Measurements from ENCODE around the gene DAZAP1.
"Not testable (repeated sequence)": the region's sequence is repeated elsewhere in the genome, so short reads cannot be mapped to it uniquely, and the experiment has no call there.

DAZAP1 gene

DNA sequence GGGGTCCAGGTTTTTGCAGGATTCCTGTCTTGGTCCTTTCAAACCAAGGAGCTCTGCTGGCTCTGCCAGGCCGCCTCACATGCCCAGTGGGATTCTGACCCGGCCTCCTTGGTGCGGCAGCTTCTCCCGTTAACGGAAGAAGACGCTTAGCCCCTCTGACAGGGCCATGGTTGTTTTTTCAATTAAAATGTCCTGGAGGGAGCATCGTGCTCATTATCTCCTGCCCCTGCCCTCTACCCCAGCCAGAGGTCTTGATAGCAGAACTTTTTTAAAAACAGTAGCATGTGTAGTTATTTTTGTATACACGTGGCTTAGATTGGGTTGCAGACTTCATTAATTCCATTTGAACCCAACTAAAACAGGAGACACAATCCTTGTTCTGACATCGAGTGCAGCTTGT, 19.4 kb downstream of the DAZAP1 start:
- DNase-seq = no peak

DNA sequence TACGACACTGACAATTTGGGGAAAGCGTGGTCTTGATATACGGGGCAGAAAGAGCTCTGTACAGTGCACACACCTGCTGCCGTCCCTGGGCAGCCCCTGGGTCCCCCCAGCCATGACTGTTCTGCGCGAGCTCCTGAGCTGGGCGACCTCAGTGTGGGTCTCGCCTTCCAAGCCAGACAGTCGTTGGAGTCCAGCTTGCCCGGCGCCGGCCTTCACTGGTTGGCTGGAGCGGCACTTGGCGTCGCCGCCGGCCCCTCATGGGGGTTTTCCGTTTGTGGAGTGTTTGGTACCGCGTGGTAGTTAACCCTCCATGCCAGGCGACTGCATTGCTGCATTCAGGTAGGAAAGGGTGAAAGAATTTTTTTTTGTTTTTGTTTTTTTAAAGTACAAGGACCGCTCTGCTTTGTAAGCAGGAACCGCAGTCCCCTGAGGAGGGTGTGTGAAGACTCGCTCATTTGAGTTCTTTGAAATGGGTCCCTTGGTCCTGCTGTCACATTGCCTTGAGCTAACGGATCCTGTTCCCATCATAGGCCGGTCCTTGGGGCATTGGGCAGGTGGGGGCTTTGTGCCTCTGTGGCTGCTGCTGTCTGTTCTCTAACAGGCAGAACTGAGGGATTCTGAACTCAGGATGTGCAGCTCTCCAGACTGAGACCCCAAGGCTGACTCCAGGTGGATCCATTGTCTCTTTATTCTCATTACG, 20.0 kb downstream of the DAZAP1 start:
- DNase-seq = no peak

DNA sequence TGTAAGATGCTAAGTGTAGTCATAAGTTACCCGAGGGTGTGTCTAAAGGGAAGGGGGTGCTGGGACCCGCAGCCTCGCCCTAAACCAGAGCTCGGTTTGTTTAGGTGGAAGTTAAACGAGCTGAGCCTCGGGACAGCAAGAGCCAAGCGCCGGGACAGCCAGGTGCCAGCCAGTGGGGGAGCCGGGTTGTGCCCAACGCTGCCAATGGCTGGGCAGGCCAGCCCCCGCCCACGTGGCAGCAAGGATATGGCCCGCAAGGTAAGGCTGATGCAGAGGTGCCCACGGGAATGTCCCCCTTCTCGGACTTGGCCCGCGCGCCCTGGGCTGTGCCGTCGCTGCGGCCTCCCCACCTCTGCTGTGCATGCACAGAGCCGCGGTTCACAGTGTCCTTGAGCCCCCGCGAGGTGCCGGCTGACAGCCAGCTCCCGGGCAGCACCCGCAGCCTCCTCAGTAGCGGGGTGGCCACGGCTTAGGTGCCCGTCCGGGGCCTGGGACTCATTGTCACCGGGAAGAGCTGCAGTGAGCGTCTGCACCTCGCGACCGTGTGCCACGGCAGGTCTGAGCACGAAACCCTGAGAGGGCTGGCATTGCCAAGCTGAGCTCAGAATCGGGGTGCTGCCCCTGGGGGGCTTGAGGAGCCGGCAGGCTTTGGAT, 21.5 kb downstream of the DAZAP1 start:
- no peak for DNase-seq

DNA sequence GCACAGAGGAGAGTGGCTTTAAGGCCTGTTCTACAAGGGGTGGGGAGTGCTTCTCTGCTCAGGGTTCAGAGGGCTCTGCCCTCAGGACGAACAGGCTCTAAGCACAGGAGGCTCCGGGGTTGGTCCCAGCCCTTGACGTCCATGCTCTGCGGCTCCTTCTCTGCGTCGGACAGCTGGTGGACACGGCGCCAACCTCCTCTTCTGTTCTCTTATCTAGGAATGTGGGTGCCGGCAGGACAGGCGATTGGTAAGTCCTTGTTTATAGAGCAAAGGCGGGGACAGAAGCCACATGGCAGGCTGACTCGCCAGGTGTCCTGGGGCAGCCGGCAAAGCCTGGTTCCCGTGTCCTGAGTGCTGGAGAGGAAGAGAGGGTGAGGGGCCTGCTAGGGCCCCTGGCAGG, 22.4 kb downstream of the DAZAP1 start:
- no peak for DNase-seq

DNA sequence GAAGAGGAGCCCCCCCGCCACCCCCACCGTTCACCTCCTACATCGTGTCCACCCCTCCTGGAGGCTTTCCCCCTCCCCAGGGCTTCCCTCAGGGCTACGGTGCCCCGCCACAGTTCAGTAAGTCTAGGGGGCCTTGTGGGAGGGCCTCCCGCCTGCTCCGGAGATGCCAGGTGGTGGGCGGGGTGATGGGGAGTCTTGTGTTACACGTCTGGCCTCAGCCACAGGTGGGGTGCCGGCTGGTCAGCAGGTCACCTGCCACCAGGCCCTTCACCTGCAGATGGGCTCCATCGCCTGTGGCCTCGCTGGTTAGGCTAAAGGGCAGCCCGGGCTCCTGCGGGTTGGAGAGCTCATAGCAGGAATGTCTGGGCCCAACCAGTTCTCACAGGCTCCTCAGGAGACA, 22.9 kb downstream of the DAZAP1 start:
- no peak for DNase-seq

DNA sequence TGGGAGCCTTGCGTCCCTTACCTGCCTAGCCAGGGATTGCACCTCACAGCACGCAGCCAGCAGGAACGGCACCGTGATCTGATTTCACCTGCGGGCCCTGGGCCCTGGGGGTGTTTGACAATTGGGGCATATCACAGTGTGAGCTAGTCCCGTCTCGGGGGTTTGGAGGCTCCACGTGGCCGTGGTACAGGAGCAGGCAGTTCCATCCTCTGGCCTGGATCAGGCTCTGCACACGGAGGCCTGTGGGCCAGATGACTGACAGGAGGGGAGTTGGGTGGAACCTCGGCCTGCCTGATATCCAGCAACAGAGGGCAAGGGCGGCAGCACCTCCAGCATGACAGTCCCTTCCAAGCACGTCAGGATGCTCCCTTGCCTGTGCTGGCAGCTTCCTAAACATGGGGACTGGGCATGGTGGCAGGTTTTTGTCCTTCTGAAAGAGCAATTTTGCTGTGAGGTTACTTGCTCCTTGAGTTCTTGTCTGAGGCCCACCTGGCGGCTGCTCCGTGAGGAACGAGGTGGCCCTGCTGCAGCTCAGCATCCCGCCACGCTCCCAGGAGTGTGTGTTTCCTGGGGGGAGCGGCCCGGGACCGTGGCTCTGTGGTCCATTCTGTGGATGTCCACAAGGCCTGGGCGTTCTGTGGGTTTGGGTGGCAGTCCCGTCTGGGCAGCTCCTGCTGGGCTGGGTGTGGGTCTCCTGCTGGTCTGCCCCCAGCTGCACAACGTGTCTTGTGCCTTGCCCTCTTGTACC, 24.5 kb downstream of the DAZAP1 start:
- DNase-seq = no peak

DNA sequence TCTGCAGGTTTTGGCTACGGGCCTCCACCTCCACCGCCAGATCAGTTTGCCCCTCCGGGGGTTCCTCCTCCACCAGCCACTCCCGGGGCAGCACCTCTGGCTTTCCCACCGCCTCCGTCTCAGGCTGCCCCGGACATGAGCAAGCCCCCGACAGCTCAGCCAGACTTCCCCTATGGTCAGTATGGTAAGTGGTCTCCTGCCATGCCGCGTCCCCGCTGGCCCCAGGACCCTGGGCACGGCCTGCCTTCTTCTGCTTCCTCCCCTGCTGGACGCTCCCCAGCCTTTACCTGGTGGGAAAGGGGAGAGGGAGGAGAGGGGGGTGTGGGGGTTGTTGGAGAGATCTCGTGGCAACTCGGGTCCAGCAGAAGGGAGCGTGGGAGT, 25.1 kb downstream of the DAZAP1 start:
- DNase-seq = no peak

DNA sequence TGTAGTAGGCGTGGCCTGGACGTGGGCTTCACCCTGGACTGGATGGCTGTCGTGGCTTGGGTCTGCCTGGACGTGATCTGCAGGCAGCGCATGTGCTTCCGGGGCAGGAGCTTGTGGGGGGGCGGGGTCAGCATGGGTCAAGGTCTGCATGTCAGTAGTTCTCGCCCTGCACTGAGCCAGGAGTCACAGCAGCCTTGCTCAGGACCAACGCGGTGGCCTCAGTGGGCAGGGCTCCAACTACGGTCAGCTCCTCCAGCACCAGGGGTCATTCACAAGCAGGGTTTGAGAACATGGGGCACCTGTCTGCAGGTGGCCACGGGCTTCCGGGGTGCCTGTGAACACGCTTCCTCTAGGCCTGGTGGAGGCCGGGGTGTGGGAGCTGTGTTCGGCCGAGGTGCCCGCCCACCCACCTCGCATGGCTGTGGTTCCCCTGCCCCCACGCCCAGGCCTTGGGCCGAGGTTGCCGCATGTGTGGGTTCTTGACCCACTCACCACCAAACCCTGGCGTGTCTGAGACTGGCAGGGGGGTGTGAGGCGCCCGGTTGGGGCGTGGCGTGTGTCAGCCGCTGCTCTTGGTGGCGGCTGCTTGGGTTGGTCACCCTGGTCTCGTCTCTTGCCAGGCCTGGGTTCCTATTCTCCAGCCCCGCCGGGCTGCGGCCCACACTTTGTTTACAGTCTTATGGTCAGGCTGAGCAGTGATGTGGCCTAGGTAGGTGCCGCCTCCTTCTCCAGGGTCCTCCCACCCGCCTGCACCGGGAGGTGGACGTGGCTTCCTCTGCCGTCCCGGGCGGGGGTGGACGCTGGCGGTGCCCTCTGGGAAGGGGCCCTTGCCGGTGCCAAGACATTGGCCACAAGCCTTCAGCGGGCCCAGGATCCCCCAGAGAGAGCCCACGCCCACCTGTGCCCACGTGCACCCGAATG, 26.0 kb downstream of the DAZAP1 start:
- no peak for DNase-seq

DNA sequence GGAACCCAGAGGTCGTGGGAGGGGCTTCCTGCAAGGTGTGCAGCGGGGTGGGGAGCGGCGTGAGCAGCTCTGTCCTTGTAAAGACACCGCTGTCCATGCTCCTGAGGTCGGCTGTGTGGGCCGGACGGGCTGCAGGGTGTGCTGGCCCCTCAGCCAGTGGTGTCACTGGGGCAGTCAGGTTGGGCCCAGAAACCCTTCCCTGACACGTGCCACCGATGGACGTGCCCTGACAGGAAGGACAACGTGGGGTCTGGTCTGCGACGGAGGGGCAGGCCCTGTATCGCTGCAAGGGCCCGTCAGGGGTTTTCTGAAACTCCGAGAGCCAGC, 26.6 kb downstream of the DAZAP1 start:
- DNase-seq = no peak

DNA sequence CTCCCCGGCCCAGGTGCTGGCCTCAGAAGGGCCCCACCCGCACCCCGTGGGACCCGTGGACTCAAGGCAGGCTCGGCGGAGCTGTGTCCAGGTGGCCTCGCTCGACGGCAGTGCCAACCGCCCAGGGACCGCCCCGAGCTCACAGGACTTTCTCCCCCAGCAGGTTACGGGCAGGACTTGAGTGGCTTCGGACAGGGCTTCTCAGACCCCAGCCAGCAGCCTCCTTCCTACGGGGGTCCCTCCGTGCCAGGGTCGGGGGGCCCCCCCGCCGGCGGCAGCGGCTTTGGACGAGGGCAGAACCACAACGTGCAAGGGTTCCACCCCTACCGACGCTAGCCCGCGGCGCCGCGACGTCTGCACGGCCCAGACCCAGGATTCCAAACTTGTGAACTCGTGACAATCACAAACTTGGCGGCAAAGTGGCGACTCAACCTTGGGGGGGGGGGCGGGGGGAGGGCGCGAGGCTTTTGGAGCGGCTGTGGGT, 27.2 kb downstream of the DAZAP1 start:
- DNase-seq = no peak

DNA sequence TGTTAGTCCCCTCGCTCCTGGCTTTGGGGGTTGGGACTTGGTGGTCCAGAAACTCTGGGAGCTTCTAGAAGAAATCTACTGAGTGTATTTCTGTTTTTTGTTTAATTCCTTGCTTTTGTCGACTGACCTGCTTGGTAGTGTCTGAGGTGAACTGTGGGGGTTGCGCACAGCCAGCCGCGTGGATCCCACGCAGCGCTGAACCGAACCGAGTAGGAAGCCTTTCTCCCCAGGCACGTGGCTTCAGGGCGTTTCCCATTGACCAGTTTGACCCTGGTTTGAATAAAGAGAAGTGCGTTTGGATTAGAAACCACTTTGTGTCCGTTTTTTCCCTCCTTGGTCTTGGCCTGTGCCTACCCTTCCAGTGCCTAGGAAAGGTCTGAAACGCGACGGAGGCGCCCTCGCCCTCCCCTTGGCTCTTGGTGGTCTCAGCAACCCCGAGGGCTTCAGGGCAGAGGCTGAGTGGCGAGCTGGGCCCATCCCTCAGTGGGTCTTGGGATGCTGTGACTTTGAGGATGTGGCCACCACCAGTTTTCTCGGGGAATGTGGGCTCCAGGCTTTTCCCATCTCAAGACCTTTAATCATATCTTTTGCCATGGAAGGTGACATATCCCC, 28.1 kb downstream of the DAZAP1 start:
- DNase-seq = no peak

DNA sequence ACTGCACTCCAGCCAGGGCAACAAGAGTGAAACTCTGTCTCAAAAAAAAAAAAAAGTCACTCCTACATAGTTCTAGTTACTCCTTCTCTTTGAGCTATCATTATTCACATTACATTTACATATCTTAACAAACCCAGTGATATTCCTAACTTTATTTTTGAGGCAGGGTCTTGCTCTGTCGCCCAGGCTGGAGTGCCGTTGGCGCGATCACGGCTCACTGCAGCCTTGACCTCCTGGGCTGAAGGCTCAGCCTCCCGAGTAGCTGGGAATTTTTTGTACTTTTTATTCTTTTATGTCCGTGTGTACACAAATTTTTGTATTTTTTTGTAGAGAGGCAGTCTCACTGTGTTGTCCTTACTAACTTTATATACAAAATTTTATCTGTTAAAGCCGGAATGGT, 30.2 kb downstream of the DAZAP1 start:
- no peak for DNase-seq

DNA sequence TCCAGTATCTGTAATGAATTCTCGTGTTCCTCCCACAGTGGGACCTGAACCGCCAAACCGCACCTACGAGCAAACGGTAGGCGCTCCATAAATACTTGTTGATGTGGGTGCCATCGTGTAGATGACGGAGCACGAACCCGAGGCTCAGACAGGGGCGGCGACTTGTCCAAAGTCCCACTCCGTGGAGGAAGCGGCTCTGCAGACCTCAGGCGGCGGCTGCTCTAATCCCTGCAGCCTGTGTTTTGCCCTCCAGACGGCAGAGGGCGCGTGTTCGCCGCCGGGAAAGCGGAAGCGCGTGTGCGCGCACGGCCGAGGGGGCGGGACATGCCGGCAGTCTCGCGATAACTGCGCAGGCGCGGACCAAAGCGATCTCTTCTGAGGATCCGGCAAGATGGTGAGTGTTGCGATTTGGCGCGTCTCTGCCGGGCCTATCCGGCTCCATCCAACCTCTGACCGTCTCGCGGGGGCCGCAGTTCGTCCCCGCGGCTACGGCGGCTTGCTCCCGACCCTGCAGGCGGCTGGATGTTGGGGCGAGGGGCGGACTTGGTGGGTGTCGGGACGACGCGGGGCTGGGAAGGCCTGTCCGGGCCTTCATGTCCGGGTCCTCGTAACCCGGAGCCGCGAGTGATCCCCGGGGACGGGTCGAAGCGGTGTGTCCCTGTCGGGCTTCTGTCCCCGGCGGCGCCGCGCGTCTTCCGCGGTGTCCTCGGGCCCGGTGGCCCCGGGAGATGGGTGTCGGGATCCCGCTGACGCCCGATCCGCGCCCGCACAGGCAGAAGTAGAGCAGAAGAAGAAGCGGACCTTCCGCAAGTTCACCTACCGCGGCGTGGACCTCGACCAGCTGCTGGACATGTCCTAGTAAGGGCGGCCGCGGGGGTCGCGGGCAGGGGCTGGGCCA, 30.9 kb downstream of the DAZAP1 start, which contains the start of gene RPS15:
Gene RPS15, plus strand, starts transcription at position 362 of the 898 bp plus-strand sequence. Its CDS starts 30 bp downstream, at position 392.
- DNase-seq = peak in 1 of 2 experiments; percentile 72

DNA sequence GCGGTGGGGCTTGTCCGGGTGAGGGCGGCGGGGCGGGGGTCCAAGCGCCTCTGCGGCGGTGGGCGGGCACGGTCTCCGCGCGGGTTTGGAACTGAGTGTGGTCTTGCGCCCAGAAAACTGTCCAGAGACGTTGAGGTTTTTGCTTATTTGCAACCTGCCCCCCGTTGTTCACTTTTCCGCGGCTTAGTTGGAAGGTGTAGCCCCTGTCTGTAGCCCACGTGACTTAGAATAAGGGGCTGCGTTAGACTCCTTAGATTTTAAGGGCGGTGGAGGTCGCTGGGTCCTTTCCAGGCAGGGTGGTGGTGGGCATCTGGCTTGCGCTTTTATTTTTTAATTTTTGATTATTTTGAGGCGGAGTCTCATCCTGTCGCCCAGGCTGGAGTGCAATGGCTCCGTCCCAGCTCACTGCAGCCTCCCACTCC, 31.6 kb downstream of the DAZAP1 start:
- no peak for DNase-seq

DNA sequence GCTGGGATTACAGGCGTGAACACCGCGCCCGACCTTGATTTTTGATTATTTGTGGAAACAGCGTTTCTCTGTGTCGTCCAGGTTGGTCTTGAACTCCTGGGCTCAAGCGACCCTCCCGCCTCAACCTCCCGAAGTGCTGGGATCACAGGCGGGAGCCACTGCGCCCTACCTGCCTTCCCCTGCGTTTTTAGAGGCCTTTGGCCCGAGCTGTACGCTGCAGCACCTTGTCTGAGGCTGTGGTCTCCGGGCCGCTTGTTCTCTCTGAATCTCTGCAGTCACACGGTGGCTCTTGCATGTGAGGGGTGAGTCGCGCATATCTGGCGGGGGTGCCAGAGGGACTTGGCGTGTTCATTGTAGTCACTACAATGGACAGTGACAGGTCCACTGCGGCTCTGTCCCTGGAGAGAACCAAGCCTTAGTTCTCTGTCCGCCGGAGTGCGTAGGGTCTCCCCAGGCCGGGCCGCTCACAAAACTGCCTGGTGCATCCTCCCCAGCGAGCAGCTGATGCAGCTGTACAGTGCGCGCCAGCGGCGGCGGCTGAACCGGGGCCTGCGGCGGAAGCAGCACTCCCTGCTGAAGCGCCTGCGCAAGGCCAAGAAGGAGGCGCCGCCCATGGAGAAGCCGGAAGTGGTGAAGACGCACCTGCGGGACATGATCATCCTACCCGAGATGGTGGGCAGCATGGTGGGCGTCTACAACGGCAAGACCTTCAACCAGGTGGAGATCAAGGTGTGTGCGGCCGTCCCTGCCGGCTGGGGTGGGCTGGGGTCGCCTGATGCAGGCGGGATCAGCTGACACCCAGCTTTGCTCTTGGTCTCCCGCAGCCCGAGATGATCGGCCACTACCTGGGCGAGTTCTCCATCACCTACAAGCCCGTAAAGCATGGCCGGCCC, 32.4 kb downstream of the DAZAP1 start:
- DNase-seq = not testable (repeated sequence)

DNA sequence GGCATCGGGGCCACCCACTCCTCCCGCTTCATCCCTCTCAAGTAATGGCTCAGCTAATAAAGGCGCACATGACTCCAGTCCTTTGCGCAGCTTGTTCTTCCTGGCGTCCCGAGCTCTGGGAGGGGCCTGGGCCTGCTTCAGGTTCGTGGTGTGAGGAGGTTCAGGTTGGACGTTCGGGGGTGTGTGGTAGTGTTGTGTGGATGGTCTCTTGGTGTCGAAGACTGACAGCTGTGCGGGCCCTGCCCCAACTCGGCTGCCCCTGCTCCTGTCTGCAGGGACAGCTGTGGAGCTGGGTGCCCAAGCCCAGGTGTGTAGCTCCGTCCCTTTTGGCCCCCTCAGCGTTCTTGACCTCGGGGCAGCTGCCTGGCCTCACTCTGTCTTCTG, 33.0 kb downstream of the DAZAP1 start:
- no peak for DNase-seq

DNA sequence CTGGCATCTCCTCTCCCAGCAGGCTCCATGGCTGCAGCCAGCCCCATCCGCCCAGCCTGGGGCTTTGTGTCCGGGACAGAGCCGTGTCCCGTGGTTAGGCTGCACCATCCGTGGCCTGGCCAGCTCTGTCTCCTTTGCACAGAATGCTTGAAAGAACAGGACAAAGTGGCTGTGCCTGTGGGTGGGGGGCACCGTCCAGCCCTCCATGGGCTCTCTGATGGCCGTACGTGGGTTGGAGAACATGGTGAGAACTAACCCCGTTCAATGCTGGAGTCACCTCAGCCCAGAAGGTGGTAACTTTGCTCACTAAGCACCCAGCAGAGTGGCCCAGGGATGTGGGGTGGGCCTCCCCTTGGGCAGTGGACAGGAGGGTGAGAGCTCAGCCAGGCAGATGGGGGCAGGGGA, 33.6 kb downstream of the DAZAP1 start:
- no peak for DNase-seq

DNA sequence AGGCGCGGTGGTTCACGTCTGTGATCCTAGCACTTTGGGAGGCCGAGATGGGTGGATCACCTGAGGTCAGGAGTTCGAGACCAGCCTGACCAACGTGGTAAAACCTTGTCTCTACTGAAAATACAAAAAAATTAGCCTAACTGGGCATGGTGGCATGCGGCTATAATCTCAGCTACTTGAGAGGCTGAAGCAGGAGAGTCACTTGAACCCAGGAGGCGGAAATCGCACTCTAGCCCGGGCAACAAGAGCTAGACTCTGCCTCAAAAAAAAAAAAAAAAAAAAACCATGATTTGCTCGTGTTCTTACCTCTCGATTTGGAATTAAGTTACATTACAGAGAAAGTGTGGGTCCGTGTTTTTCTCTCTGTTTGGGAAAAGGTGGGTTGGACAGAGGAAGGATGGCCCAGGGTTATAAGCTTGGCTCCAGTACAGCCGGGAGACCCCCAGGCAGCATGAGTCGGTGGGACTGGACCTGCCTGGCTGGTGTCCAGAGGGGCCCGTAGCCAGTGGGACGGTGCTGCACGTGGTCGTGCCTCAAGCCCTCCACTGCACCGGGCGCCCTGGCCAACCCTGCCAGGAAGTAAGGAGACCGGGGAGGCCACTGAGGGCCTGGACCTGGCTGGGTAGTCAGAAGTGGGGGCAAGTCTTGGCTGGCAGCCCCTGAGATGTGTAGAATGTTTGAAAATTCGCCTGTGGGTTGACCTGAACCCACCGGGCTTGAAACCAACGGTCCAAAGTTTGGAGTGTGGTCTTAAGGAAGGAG, 34.5 kb downstream of the DAZAP1 start:
- no peak for DNase-seq

DNA sequence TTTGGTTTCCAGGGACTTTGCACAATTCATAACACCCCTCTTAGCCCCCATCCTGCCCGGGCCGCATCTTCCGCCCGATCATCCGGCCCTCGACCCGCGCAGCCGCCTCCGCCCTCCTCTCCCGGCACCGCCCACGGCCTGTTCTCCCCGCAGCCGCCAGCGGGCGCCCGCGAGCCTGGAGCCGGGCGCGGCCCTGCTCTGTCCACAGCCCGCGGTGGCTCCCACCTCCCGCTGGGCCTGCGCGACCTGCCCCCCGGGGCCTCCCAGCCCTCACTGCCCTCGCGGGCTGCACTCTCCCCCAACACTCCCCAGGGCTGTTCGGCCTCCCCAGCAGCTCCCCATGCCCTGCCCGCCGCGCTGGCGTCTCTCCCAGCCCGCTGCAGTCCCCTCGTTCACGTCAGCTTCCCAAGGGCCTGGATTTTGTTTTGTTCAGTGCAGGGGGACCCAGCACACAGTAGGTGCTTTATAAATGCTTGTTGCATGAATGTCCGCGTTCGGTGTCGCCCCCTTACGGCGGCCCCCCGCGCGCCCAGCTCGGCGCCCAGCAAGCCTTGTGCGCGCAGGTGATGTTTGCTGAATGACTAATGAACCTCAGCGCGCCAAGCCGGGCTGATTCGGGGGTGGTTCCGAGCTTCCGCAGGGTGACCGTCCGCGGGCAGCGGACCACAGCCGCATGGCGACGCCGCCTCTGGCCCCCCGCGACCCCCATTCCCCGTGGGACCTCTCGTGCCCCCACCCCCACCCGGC, 38.0 kb downstream of the DAZAP1 start:
- no peak for DNase-seq
